Left renal cortex interstitium (tissue), 4 donors: ENCODE data around the gene TTLL11. TPM values are rescaled to one million over a fixed set of nuclear protein-coding genes. Genes with fewer than 3 reads are reported as not detected.

Experiments used
- polyA plus RNA-seq, 4 donors: library from polyadenylated mRNA; unstranded; fragments of 120-200 nt; gene quantifications; one replicate each; pipeline ENCODE4 v1.2.1, GENCODE V29; 2013; ENCODE audit not compliant: insufficient read length in 4 of 4

The TTLL11 gene
- polyA plus RNA-seq, 4 donors = 6.4 to 7.8 (median 7.0) TPM

Other genes starting within 250 kb of the TTLL11 start
- gene NDUFA8, start 66.5 kb upstream of the TTLL11 start, polyA plus RNA-seq = 10 to 100 TPM; 74.3 to 93.0 (median 80.6) TPM
- gene MORN5, start 66.6 kb upstream of the TTLL11 start, polyA plus RNA-seq = 1 to 10 TPM; 2.3 to 2.6 (median 2.3) TPM
- 1 to 10 TPM; 3.6 to 5.2 (median 4.2) TPM for gene LHX6, start 135.6 kb upstream of the TTLL11 start, polyA plus RNA-seq
- 10 to 100 TPM; 32.4 to 40.3 (median 35.9) TPM for gene RBM18, start 171.5 kb upstream of the TTLL11 start, polyA plus RNA-seq
- gene MRRF, start 171.6 kb upstream of the TTLL11 start, polyA plus RNA-seq = 10 to 100 TPM; 36.6 to 47.0 (median 44.4) TPM